GM23338 (cell line): ENCODE measurements around the gene UNC93A. TPM values are rescaled to one million over a fixed set of nuclear protein-coding genes. Genes with fewer than 3 reads are reported as not detected.
"Not testable (repeated sequence)": the region's sequence is repeated elsewhere in the genome, so short reads cannot be mapped to it uniquely, and the experiment has no call there.

Experiments
- ATAC-seq: fragments of 200-7000 bp; cut with Tn5 transposase; 3 replicates; pipeline ENCODE4 v1.9.1; 2020
- DNase-seq: peaks from one replicate; pipeline ENCODE4 v3.0.0-alpha.2; 2015; ENCODE audit warnings: low spot score
- H2AFZ ChIP-seq: fragments of 200-600 bp; sonication (generic); 2 replicates; pipeline ENCODE4 v1.8.0; 2016; ENCODE audit warnings: antibody characterized with exemption, mild to moderate bottlenecking, moderate library complexity
- H3F3A ChIP-seq: fragments of 200-600 bp; sonication (generic); replicated peaks from 2 replicates; pipeline ENCODE4 v1.8.0; 2017; ENCODE audit warnings: antibody characterized with exemption, mixed run types, low read depth
- H3K27ac ChIP-seq: fragments of 200-600 bp; sonication (generic); 2 replicates; pipeline ENCODE4 v1.6.1; 2016; ENCODE audit warnings: low read depth
- H3K27me3 ChIP-seq: fragments of 200-600 bp; sonication (generic); 2 replicates; pipeline ENCODE4 v1.8.0; 2016; ENCODE audit warnings: mild to moderate bottlenecking, mixed run types, moderate library complexity; ENCODE audit not compliant: insufficient read depth
- H3K36me3 ChIP-seq: fragments of 200-600 bp; sonication (generic); 2 replicates; pipeline ENCODE4 v1.8.0; 2016; ENCODE audit warnings: mild to moderate bottlenecking; ENCODE audit not compliant: insufficient read depth
- H3K4me1 ChIP-seq: fragments of 200-600 bp; sonication (generic); 2 replicates; pipeline ENCODE4 v1.8.0; 2016; ENCODE audit warnings: mild to moderate bottlenecking, moderate library complexity; ENCODE audit not compliant: insufficient read depth
- H3K4me2 ChIP-seq: fragments of 200-600 bp; sonication (generic); 2 replicates; pipeline ENCODE4 v1.7.1; 2017; ENCODE audit warnings: mixed run types
- H3K4me3 ChIP-seq: fragments of 200-600 bp; sonication (generic); 2 replicates; pipeline ENCODE4 v1.6.1; 2016; ENCODE audit warnings: mixed run types
- H3K79me2 ChIP-seq: fragments of 200-600 bp; sonication (generic); replicated peaks from 2 replicates; pipeline ENCODE4 v1.8.0; 2017; ENCODE audit warnings: mild to moderate bottlenecking; ENCODE audit not compliant: insufficient read depth
- H3K9me2 ChIP-seq: fragments of 200-600 bp; sonication (generic); 2 replicates; pipeline ENCODE4 v1.8.0; 2017; ENCODE audit not compliant: insufficient read depth
- H4K20me1 ChIP-seq: fragments of 200-600 bp; sonication (generic); replicated peaks from 2 replicates; pipeline ENCODE4 v1.8.0; 2017; ENCODE audit warnings: mild to moderate bottlenecking; ENCODE audit not compliant: insufficient read depth
- H3K27ac Mint-ChIP-seq: 2 replicates; pipeline ENCODE4 v1.8.0; 2020; ENCODE audit warnings: inconsistent platforms, mild to moderate bottlenecking, moderate library complexity, mixed read lengths
- H3K27me3 Mint-ChIP-seq: 3 replicates; pipeline ENCODE4 v1.8.0; 2022; ENCODE audit warnings: low read depth, mild to moderate bottlenecking, moderate library complexity, mixed read lengths, inconsistent platforms; ENCODE audit not compliant: insufficient read depth, poor library complexity
- H3K36me3 Mint-ChIP-seq: 3 replicates; pipeline ENCODE4 v1.8.0; 2021; ENCODE audit warnings: low read depth, mild to moderate bottlenecking, inconsistent platforms, moderate library complexity, mixed read lengths
- H3K4me1 Mint-ChIP-seq: 3 replicates; pipeline ENCODE4 v1.8.0; 2020; ENCODE audit warnings: mild to moderate bottlenecking, inconsistent platforms, mixed read lengths
- H3K4me3 Mint-ChIP-seq: 3 replicates; pipeline ENCODE4 v1.8.0; 2021; ENCODE audit warnings: moderate library complexity, mild to moderate bottlenecking, inconsistent platforms, mixed read lengths
- H3K9me3 Mint-ChIP-seq: 3 replicates; pipeline ENCODE4 v1.8.0; 2020; ENCODE audit warnings: moderate library complexity, mild to moderate bottlenecking, inconsistent platforms, mixed read lengths
- CREB1 ChIP-seq: fragments of 250-450 bp; sonication (Bioruptor Pico); IDR thresholded peaks from 2 replicates; pipeline ENCODE4 v1.5.0; 2020; ENCODE audit warnings: low read depth, mild to moderate bottlenecking, moderate library complexity
- EZH2 ChIP-seq: fragments of 200-600 bp; sonication (generic); IDR thresholded peaks from one replicate; pipeline ENCODE4 v1.8.0; 2017; ENCODE audit warnings: antibody characterized with exemption, mild to moderate bottlenecking, low read depth; ENCODE audit not compliant: unreplicated experiment
- EZH2phosphoT487 ChIP-seq: fragments of 200-600 bp; sonication (generic); IDR thresholded peaks from one replicate; pipeline ENCODE4 v1.8.1; 2018; ENCODE audit warnings: antibody characterized with exemption; ENCODE audit not compliant: unreplicated experiment
- POLR2AphosphoS5 ChIP-seq: IDR thresholded peaks from 2 replicates; pipeline ENCODE4 v1.6.1; 2016; ENCODE audit warnings: antibody characterized with exemption, low read depth
- ZNF114 ChIP-seq: fragments of 250-450 bp; sonication (Bioruptor Pico); IDR thresholded peaks from 2 replicates; pipeline ENCODE4 v1.5.0; 2020; ENCODE audit warnings: mild to moderate bottlenecking, moderate library complexity
- ZNF331 ChIP-seq: fragments of 250-450 bp; sonication (Bioruptor Pico); IDR thresholded peaks from 2 replicates; pipeline ENCODE4 v1.5.0; 2020; ENCODE audit warnings: low read depth, mild to moderate bottlenecking, moderate library complexity
- polyA plus RNA-seq: library from polyadenylated mRNA; unstranded; fragments of >200 nt; fragmentation: Nextera tagmentation; extraction: Ambion mirVana; gene quantifications from 2 replicates; pipeline ENCODE4 v1.2.1, GENCODE V29; 2016
- total RNA-seq: library from RNA; depleted of rRNA; stranded (reverse); fragments of >200 nt; shearing (Covaris generic); gene quantifications from 2 replicates; pipeline ENCODE4 v1.2.3, GENCODE V29; 2014
- TF ChIP-seq, protein P1 (sequence below), 2 experiments: fragments of 200-600 bp in 1 of 2; sonication (generic) in 1 of 2; conservative IDR thresholded peaks; 2 replicates each; pipeline versions ENCODE4 v1.5.1 to v1.6.1; 2016 to 2017; ENCODE audit warnings: antibody characterized with exemption in 2 of 2, low read depth in 2 of 2, mild to moderate bottlenecking in 2 of 2, moderate library complexity in 1 of 2
- TF ChIP-seq, protein P2 (sequence below): IDR thresholded peaks from 2 replicates; pipeline ENCODE4 v1.6.1; 2016; ENCODE audit warnings: antibody characterized with exemption
- TF ChIP-seq, protein P3 (sequence below): IDR thresholded peaks from one replicate; pipeline ENCODE4 v1.6.1; 2018; ENCODE audit warnings: antibody characterized with exemption; ENCODE audit not compliant: unreplicated experiment

UNC93A gene
- total and polyA plus RNA-seq, 2 experiments from 2014 or later = 0.18 to 0.28 TPM

DNA sequence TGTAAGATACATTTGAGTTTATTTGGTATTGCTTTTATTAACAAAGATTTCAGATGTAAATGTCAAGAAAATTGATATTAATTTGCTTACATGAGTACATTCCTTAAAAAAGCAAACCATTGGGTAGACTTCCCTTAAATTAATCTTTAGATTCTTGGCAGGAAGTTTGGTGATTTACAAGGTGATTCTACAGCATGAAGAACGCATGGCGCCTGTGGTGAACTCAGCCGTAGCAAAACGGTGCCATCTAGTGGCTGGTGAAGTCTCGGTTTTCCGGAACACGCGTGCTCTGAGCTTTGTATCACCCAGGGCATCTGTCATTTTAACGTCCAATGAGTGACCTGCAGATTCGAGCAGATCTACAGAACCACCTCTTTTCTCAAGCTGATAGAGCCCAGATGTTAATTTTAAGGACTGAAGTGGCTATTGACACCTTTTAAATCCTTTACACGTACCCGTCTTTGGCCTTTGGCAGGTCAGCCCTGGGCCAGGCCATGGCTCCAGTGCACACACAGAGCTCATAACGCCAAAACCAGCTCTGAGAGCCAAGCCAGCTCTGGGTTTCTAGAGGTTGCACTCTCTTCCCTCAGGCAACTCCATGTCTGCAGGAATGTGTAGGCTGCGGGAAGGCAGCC lies 2.4 kb upstream of the UNC93A start:
- H3K36me3 Mint-ChIP-seq = not testable (repeated sequence)

DNA sequence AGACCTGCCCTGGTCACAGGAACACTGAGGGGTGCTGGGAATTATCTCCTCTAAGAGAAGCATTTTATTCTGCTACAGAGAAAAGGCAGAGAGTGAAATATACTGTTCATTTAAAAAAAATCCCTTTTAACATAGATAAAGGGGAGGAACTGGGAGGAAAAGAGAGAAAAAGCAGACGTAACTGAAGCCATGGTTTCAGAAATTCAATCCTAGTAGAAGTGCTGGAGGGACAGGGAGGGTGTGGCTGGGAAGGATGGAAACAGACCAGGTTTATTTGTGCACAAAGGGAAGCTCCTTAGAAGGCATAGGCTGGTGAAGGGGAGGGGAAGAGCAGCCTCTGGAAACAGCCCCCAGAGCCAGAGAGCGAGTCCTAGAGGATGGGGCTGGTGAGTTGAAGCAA lies 1.8 kb upstream of the UNC93A start:
- H3K36me3 ChIP-seq, H3K27me3 ChIP-seq, H3K27ac ChIP-seq, H2AFZ ChIP-seq, H3F3A ChIP-seq, H3K79me2 ChIP-seq, H3K4me1 ChIP-seq, H3K27ac Mint-ChIP-seq, DNase-seq, H3K4me3 Mint-ChIP-seq, H3K27me3 Mint-ChIP-seq, H3K9me2 ChIP-seq, H3K9me3 Mint-ChIP-seq, H4K20me1 ChIP-seq, ATAC-seq, H3K4me3 ChIP-seq, H3K36me3 Mint-ChIP-seq: not testable (repeated sequence)
- 0 out of 2 replicates have a peak overlapping the region, but pooled peaks have one; percentile 3 for H3K4me2 ChIP-seq
- H3K4me1 Mint-ChIP-seq = peaks cover 21% of the 10 kb centered on the region

More for the DNA sequence above, 2.4 kb upstream of the UNC93A start:
- not testable (repeated sequence) for H3K36me3 ChIP-seq, H4K20me1 ChIP-seq, H3K27ac ChIP-seq, H3K9me3 Mint-ChIP-seq, H3K27ac Mint-ChIP-seq, H2AFZ ChIP-seq, H3K9me2 ChIP-seq, H3K4me3 Mint-ChIP-seq, H3K27me3 Mint-ChIP-seq, H3K4me3 ChIP-seq, H3K4me1 ChIP-seq, H3K79me2 ChIP-seq, H3F3A ChIP-seq, H3K27me3 ChIP-seq
- peak; percentile 52 for DNase-seq
- peaks cover 27% of the 10 kb centered on the region for H3K4me1 Mint-ChIP-seq
- TF ChIP-seq, protein P1, sequence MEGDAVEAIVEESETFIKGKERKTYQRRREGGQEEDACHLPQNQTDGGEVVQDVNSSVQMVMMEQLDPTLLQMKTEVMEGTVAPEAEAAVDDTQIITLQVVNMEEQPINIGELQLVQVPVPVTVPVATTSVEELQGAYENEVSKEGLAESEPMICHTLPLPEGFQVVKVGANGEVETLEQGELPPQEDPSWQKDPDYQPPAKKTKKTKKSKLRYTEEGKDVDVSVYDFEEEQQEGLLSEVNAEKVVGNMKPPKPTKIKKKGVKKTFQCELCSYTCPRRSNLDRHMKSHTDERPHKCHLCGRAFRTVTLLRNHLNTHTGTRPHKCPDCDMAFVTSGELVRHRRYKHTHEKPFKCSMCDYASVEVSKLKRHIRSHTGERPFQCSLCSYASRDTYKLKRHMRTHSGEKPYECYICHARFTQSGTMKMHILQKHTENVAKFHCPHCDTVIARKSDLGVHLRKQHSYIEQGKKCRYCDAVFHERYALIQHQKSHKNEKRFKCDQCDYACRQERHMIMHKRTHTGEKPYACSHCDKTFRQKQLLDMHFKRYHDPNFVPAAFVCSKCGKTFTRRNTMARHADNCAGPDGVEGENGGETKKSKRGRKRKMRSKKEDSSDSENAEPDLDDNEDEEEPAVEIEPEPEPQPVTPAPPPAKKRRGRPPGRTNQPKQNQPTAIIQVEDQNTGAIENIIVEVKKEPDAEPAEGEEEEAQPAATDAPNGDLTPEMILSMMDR (conservative IDR thresholded peaks at IDR 0.05; ENCODE audit: low read depth in 2 of 2) = peak; percentile 41 to 50
- peak; percentile 85 for ATAC-seq
- H3K4me2 ChIP-seq = 0 out of 2 replicates have a peak overlapping the region, but pooled peaks have one; percentile 3

DNA sequence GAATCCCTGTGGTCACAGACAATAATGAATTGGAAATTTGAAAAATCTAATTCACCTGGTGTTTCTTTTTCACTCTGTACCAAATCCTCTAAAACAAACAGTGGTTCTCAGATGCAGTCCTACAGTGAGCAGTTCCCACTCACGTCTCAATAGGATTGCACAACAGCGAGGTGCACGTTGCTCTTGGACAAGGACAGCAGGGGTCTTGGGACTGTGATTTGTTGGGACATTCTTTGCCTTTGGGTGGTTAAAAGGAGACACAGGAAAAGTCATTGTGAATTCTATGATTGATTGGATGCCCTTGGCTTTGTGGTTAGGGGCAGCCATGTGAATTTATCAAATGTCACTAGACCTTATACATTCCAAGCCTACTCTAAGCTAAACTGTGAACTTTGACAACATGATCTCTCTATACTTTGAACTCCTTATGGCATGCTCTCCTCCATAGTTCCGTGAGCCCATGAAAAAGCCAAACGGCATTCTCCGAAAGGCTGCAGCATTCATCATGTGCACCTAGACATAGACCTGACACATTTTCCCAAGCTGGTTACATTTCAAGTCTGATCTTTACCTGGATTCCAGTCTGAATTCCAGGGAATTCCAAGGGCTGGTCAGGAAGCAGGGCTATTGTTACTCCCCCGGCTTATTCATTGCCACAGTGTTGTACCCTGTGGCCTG lies 647 bp downstream of the UNC93A start:
- Mint-ChIP-seq H3K27me3 (peaks cover 4% of the 10 kb centered on the region), H3K36me3 (no peaks in the 10 kb centered on the region), H3K4me3 (no peak overlapping the region), H3K4me1 (peaks cover 21% of the 10 kb centered on the region), H3K9me3 (peaks cover 2% of the 10 kb centered on the region; the same call in 1 of the 3 replicates), H3K27ac (no peak overlapping the region)
- H3K9me2 ChIP-seq = peaks cover 3% of the 10 kb centered on the region; the same call in 1 of the 2 replicates
- H3K4me1 ChIP-seq = peaks cover 5% of the 10 kb centered on the region; the same call in 1 of the 2 replicates
- H3K79me2 ChIP-seq = no peaks in the 10 kb centered on the region
- no peak overlapping the region for H3K4me2 ChIP-seq
- H4K20me1 ChIP-seq = no peaks in the 10 kb centered on the region
- ATAC-seq (no peak), DNase-seq (no peak)
- no peak overlapping the region for H3K27ac ChIP-seq
- no peaks in the 10 kb centered on the region for H3F3A ChIP-seq
- no peak overlapping the region for H2AFZ ChIP-seq
- no peaks in the 10 kb centered on the region for H3K27me3 ChIP-seq
- H3K36me3 ChIP-seq = no peaks in the 10 kb centered on the region
- no peak overlapping the region for H3K4me3 ChIP-seq
- no peak for TF ChIP-seq EZH2
- no peak for TF ChIP-seq CREB1 (CRISPR knock-in tag)
- no peak for TF ChIP-seq ZNF331 (CRISPR knock-in tag)
- TF ChIP-seq EZH2phosphoT487 = no peak
- TF ChIP-seq, protein P2, sequence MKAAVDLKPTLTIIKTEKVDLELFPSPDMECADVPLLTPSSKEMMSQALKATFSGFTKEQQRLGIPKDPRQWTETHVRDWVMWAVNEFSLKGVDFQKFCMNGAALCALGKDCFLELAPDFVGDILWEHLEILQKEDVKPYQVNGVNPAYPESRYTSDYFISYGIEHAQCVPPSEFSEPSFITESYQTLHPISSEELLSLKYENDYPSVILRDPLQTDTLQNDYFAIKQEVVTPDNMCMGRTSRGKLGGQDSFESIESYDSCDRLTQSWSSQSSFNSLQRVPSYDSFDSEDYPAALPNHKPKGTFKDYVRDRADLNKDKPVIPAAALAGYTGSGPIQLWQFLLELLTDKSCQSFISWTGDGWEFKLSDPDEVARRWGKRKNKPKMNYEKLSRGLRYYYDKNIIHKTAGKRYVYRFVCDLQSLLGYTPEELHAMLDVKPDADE = no peak
- no peak for TF ChIP-seq ZNF114
- TF ChIP-seq, protein P3, sequence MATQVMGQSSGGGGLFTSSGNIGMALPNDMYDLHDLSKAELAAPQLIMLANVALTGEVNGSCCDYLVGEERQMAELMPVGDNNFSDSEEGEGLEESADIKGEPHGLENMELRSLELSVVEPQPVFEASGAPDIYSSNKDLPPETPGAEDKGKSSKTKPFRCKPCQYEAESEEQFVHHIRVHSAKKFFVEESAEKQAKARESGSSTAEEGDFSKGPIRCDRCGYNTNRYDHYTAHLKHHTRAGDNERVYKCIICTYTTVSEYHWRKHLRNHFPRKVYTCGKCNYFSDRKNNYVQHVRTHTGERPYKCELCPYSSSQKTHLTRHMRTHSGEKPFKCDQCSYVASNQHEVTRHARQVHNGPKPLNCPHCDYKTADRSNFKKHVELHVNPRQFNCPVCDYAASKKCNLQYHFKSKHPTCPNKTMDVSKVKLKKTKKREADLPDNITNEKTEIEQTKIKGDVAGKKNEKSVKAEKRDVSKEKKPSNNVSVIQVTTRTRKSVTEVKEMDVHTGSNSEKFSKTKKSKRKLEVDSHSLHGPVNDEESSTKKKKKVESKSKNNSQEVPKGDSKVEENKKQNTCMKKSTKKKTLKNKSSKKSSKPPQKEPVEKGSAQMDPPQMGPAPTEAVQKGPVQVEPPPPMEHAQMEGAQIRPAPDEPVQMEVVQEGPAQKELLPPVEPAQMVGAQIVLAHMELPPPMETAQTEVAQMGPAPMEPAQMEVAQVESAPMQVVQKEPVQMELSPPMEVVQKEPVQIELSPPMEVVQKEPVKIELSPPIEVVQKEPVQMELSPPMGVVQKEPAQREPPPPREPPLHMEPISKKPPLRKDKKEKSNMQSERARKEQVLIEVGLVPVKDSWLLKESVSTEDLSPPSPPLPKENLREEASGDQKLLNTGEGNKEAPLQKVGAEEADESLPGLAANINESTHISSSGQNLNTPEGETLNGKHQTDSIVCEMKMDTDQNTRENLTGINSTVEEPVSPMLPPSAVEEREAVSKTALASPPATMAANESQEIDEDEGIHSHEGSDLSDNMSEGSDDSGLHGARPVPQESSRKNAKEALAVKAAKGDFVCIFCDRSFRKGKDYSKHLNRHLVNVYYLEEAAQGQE = no peak
- TF ChIP-seq POLR2AphosphoS5 = no peak
- TF ChIP-seq, protein P1 (conservative IDR thresholded peaks at IDR 0.05; ENCODE audit: low read depth in 2 of 2) = no peak
